BLaER1 (cell line): ENCODE measurements around the gene MYO3A.
"Not testable (repeated sequence)": the region's sequence is repeated elsewhere in the genome, so short reads cannot be mapped to it uniquely, and the experiment has no call there.

Source experiments
- H3K27ac ChIP-seq: shearing (Covaris generic); formaldehyde crosslinking; 2 replicates; pipeline ENCODE4 v1.8.1; 2022
- H3K27me3 ChIP-seq: shearing (Covaris generic); formaldehyde crosslinking; 2 replicates; pipeline ENCODE4 v1.8.1; 2022
- H3K36me3 ChIP-seq: shearing (Covaris generic); formaldehyde crosslinking; 2 replicates; pipeline ENCODE4 v1.8.1; 2022
- H3K4me1 ChIP-seq: shearing (Covaris generic); formaldehyde crosslinking; 2 replicates; pipeline ENCODE4 v1.8.1; 2022
- H3K4me2 ChIP-seq: shearing (Covaris generic); formaldehyde crosslinking; 2 replicates; pipeline ENCODE4 v1.8.1; 2022
- H3K4me3 ChIP-seq: shearing (Covaris generic); formaldehyde crosslinking; 2 replicates; pipeline ENCODE4 v1.8.1; 2022
- H3K9ac ChIP-seq: shearing (Covaris generic); formaldehyde crosslinking; 2 replicates; pipeline ENCODE4 v1.8.1; 2022
- H3K9me3 ChIP-seq: shearing (Covaris generic); formaldehyde crosslinking; 2 replicates; pipeline ENCODE4 v1.8.1; 2022
- H4K20me1 ChIP-seq: shearing (Covaris generic); formaldehyde crosslinking; 2 replicates; pipeline ENCODE4 v1.8.1; 2022
- Cebpa-rat ChIP-seq: shearing (Covaris generic); IDR thresholded peaks from 2 replicates; pipeline ENCODE4 v1.8.1; 2022

MYO3A gene

DNA sequence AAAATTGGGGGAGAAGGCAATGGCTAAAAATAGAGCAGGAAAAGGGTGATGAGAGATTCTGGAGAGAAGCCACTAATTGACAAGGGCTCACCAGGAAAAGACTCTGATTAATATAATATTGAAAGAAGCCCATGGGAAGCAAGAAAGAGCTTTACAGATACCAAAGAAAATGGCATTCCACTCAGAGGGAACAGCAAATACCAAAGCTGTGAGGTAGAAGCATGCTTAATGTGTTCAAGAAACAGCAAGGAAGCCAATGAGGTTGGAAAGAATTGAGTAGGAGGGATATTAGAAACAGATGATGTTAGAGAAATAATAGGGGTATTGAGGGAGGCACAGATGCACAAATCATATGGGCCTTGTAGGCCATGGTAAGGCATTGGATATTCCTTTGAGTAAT lies 130.1 kb downstream of the MYO3A start:
- Histone ChIP-seq H4K20me1 (no peaks in the 10 kb centered on the region), H3K27me3 (no peaks in the 10 kb centered on the region), H3K27ac (no peak overlapping the region), H3K4me3 (no peak overlapping the region), H3K4me1 (no peaks in the 10 kb centered on the region), H3K4me2 (no peak overlapping the region), H3K9me3 (no peaks in the 10 kb centered on the region), H3K36me3 (no peaks in the 10 kb centered on the region), H3K9ac (no peak overlapping the region)
- TF ChIP-seq Cebpa-rat: no peak

DNA sequence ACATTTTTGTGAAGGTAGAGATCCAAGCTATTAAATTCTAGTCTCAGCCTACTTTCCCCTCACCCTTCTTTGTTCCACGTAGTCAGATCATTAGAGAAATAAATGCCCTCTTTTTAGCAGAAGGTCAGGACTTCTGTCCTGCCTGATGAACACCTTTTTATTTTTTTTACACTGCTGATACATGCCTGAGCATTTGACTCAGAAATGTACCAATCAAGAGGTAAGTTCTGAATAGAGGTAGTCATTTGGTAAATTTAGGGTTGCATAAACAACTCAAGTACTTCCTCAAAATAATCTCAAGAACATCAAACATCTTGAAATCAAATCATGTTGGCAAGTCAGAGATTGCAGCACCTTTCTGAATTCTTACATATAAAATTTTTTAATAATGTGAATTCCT lies 133.7 kb downstream of the MYO3A start:
- Histone ChIP-seq H3K27me3 (no peaks in the 10 kb centered on the region), H3K9me3 (no peaks in the 10 kb centered on the region), H3K9ac (no peak overlapping the region), H3K4me2 (no peak overlapping the region), H3K4me3 (no peak overlapping the region), H3K4me1 (no peaks in the 10 kb centered on the region), H3K27ac (no peak overlapping the region), H4K20me1 (no peaks in the 10 kb centered on the region), H3K36me3 (no peaks in the 10 kb centered on the region)
- no peak for TF ChIP-seq Cebpa-rat

DNA sequence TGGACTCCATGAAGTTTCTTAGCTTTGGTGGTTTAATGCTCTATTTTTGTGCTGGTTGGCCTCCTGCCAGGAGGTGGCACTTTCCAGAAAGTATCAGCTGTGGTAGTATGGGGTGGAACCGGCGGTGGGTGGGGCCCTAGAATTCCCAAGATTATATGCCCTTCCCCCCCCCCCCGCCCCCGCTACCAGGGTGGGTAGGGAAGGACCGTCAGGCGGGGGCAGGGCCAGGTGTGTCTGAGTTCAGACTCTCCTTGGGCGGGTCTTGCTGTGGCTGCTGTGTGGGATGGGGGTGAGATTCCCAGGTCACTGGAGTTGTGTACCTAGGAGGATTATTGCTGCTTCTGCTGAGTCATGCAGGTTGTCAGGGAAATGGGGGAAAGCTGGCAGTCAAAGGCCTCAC lies 146.9 kb downstream of the MYO3A start:
- not testable (repeated sequence) for H3K36me3 ChIP-seq, H3K27me3 ChIP-seq, H3K27ac ChIP-seq, H3K9ac ChIP-seq, H3K4me1 ChIP-seq, H3K4me3 ChIP-seq, H4K20me1 ChIP-seq, H3K4me2 ChIP-seq, H3K9me3 ChIP-seq

DNA sequence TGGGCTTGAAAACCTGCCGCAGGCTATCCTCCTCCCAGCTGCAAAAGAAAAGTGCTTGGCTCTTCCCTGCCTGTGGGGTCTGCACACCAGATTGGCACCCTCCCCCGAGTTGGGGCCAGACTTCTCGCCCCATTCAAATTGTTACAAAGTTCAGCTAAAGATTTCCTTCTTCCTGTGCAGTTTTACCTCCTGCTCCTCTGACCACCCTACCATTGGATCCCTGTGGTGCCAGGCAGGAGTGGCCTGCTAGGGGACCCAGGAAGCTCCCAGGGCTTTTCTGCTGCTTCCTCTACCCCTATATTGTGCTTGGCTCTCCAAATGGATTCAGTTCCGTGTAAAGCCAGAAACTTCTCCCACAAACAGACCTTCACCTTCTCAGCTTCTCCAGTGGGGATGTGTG lies 147.4 kb downstream of the MYO3A start:
- H4K20me1 ChIP-seq: no peaks in the 10 kb centered on the region
- no peaks in the 10 kb centered on the region for H3K36me3 ChIP-seq
- no peak overlapping the region for H3K27ac ChIP-seq
- no peaks in the 10 kb centered on the region for H3K9me3 ChIP-seq
- H3K4me1 ChIP-seq: no peaks in the 10 kb centered on the region
- no peak overlapping the region for H3K4me3 ChIP-seq
- no peaks in the 10 kb centered on the region for H3K27me3 ChIP-seq
- no peak for TF ChIP-seq Cebpa-rat
- H3K4me2 ChIP-seq: no peak overlapping the region
- H3K9ac ChIP-seq: no peak overlapping the region

DNA sequence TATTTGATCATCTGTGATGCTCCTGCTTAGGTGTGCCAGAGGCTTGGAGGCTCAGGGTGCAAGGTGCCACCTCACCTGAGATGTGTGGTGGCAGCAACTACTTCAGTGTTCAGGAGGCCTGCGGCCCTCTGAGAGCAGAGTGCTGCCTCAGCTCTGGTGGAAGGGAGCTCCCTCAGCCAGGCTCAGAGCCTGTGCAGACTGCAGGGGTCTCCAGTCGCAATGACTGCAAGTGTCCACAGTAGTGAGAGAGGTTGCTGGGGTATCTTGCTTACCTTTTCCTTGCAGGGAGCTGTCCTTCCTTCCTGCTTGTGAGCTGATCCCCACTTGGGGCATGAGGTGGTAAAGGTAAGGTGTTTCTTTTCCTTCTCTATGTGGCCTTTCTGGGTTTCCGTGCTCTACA lies 151.5 kb downstream of the MYO3A start:
- H4K20me1 ChIP-seq: no peaks in the 10 kb centered on the region
- H3K27me3 ChIP-seq: no peaks in the 10 kb centered on the region
- H3K4me1 ChIP-seq: no peaks in the 10 kb centered on the region
- no peaks in the 10 kb centered on the region for H3K9me3 ChIP-seq
- no peak overlapping the region for H3K27ac ChIP-seq
- no peak for TF ChIP-seq Cebpa-rat
- no peak overlapping the region for H3K4me3 ChIP-seq
- no peak overlapping the region for H3K4me2 ChIP-seq
- H3K36me3 ChIP-seq: no peaks in the 10 kb centered on the region
- H3K9ac ChIP-seq: no peak overlapping the region

DNA sequence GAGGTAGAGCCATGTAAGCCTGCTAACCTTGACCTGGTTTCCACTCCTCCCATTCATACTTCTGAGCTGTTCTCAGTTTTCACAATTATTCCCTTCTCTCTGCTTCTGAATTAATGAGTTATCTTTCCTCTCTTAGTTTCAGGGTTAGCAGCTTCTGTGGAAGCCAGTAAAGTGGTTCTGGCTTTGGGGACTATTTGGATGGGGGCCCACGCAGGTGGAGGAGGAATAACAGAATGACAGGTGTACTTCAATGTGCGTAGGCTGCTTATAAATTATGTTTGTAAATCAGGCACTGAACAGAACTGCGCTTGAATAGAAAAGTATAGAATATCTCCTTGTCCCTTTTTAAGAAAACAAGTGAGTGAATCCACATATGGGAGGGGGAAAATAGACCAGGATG lies 153.6 kb downstream of the MYO3A start:
- Histone ChIP-seq H3K9me3 (no peaks in the 10 kb centered on the region), H3K4me3 (no peak overlapping the region), H3K36me3 (no peaks in the 10 kb centered on the region), H4K20me1 (no peaks in the 10 kb centered on the region), H3K27me3 (no peaks in the 10 kb centered on the region), H3K27ac (no peak overlapping the region), H3K4me2 (no peak overlapping the region), H3K9ac (no peak overlapping the region), H3K4me1 (no peaks in the 10 kb centered on the region)
- no peak for TF ChIP-seq Cebpa-rat

DNA sequence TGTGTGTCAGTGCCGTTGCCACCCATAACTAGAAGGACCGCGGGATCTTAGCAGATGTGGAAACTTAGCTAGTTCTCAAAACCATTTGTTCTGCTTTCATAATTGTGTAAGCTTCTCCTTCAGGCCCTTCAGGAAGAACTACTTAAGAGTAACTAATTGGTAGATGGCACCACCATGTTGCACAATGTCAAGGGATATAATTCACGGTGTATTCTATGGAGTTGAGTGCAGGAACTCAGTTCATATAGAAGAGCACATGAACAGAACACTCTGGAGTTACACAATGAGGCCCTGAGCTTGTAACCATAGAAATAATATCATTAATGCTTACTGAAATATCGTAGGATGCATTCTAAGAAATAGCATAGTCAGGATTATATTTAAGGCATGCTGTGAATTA lies 156.0 kb downstream of the MYO3A start:
- no peaks in the 10 kb centered on the region for H3K4me1 ChIP-seq
- TF ChIP-seq Cebpa-rat: no peak
- no peak overlapping the region for H3K4me3 ChIP-seq

DNA sequence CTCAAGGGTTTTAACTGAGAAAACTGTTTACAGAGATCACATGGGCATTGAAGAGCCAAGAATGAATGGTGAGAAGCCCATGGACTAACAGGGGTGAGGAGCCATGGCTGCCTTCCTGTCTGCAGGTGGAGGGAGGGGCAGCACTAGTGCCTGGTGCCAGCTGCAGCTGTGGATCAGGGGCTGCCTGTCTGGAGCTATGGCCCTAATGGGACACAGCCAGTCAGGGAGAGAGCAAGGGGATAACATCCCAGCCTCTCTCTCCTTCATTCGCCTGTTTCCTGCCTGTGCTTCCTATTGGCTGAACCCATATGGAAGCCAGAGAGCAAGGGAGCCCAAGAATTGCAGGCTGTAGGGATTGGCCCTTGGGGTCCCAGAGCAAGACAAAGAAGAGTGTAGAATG lies 156.7 kb downstream of the MYO3A start:
- Histone ChIP-seq H3K27ac (no peak overlapping the region), H4K20me1 (no peaks in the 10 kb centered on the region), H3K27me3 (no peaks in the 10 kb centered on the region), H3K9ac (no peak overlapping the region), H3K4me2 (no peak overlapping the region), H3K4me3 (no peak overlapping the region), H3K36me3 (no peaks in the 10 kb centered on the region), H3K9me3 (no peaks in the 10 kb centered on the region), H3K4me1 (no peaks in the 10 kb centered on the region)
- no peak for TF ChIP-seq Cebpa-rat

More for the DNA sequence above, 156.0 kb downstream of the MYO3A start:
- no peak overlapping the region for H3K4me2 ChIP-seq
- H3K27ac ChIP-seq: no peak overlapping the region
- H3K36me3 ChIP-seq: no peaks in the 10 kb centered on the region
- no peaks in the 10 kb centered on the region for H4K20me1 ChIP-seq
- H3K27me3 ChIP-seq: no peaks in the 10 kb centered on the region
- no peaks in the 10 kb centered on the region for H3K9me3 ChIP-seq
- no peak overlapping the region for H3K9ac ChIP-seq

DNA sequence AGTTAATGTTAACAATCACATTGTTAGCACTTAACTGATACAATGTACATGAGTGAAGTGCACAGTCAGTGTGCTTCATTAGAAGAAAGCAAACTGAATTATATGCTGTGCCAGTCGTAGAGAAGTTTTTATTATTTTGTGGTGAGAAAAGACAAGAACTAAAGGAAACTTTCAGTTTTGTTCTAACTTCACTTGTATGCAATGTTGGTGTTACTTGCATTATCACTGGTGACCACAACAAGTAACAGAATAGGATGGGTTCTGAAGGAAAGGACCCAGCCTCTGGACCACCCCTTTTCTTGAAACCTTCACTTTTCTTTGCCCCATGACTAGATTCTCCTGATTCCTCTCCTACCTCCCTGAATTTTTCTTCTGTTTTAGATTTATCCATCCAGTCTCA lies 159.2 kb downstream of the MYO3A start:
- H3K4me3 ChIP-seq: no peak overlapping the region
- H3K27me3 ChIP-seq: no peaks in the 10 kb centered on the region
- TF ChIP-seq Cebpa-rat: no peak
- H3K9me3 ChIP-seq: no peaks in the 10 kb centered on the region; the same call in 1 of the 2 replicates
- no peak overlapping the region for H3K27ac ChIP-seq
- no peaks in the 10 kb centered on the region for H3K4me1 ChIP-seq
- H3K4me2 ChIP-seq: no peak overlapping the region
- no peak overlapping the region for H3K9ac ChIP-seq
- no peaks in the 10 kb centered on the region for H3K36me3 ChIP-seq
- H4K20me1 ChIP-seq: no peaks in the 10 kb centered on the region

DNA sequence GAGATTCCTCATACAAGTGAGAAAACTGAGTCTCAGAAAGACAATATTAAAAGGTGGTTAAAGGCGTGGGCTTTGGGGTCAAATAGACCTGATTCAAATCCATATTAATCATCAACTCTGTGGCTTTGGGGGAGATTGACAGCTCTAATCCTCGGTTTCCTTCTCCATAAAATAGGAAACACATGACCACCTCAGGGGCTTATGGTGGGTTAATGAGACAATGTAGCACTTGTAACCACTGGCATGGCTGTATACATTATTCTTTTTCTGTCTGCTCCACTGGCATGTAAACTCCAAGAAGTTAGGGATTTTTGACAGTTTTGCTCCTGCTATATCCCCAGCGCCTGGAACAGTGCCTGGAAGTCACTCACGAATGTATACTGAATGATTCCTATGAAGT lies 161.8 kb downstream of the MYO3A start:
- Histone ChIP-seq H3K4me1 (no peaks in the 10 kb centered on the region), H3K27me3 (no peaks in the 10 kb centered on the region), H3K27ac (no peak overlapping the region), H4K20me1 (no peaks in the 10 kb centered on the region), H3K4me2 (no peak overlapping the region), H3K9ac (no peak overlapping the region), H3K9me3 (peaks cover 5% of the 10 kb centered on the region; the same call in 1 of the 2 replicates), H3K36me3 (no peaks in the 10 kb centered on the region), H3K4me3 (no peak overlapping the region)
- no peak for TF ChIP-seq Cebpa-rat

DNA sequence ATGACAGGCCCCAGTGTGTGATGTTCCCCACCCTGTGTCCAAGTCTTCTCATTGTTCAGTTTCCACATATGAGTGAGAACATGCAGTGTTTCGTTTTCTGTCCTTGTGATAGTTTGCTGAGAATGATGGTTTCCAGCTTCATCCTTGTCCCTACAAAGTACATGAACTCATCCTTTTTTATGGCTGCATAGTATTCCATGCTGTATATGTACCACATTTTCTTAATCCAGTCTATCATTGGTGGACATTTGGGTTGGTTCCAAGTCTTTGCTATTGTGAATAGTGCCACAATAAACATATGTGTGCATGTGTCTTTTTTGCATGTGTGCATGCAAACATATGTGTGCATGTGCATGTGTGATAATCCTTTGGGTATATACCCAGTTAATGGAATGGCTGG lies 163.5 kb downstream of the MYO3A start:
- H3K4me3 ChIP-seq, H3K4me1 ChIP-seq, H3K27me3 ChIP-seq, H3K36me3 ChIP-seq, H3K27ac ChIP-seq, H3K4me2 ChIP-seq, H3K9me3 ChIP-seq, H3K9ac ChIP-seq, H4K20me1 ChIP-seq: not testable (repeated sequence)
